ENCODE measurements around the gene CRYGN.

The CRYGN gene

DNA sequence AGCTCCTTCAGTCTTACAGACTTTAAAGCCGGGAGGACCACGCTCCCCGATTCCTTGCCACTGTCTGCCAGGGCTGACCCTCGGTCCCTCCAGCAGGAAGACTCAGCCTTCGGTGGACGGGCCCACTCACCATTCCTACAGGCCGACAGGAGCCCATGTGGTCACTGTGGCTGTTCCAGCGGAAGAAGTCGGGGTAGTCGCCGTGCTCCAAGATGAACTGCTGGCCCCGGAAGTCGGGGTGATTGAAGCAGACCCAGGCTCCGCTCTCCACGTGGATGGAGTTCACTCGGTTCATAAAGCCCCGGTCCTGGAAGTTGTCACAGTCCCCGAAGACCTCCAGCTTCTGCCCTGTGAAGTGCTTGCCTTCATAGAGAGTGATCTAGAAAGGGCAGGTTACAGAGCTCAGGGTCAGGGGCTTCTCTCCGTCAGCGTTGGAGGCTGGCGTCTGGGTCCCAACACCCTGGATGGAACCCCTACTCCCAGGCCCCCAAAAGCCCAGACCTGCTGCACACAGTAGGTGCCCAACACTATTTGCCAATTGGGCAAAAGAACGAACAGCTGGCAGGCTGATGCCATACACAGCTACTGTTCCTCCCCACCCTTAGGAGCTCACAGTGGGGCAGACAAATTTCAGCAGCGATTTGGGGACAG, 1.9 kb downstream of the CRYGN start:
- DNase-seq = no peak

DNA sequence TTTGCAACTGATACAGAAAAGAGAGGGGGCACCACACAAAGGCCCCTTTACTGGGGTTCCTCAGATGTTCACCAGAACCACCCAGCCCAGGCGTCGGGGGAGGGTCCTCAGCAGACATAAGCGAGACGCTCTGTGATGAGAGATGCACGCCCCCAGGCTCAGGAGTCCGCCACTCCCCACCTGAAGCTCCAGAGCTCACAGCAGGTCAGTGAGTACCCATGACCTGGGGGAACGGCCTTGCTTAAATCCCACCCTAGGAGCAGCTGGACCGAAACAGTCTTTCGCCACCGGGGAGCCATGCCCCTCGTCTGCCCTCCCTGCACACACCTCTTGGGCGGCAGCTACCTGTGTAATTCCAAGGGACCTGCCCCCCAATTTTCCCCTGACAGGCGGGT, 2.8 kb downstream of the CRYGN start:
- DNase-seq = no peak

DNA sequence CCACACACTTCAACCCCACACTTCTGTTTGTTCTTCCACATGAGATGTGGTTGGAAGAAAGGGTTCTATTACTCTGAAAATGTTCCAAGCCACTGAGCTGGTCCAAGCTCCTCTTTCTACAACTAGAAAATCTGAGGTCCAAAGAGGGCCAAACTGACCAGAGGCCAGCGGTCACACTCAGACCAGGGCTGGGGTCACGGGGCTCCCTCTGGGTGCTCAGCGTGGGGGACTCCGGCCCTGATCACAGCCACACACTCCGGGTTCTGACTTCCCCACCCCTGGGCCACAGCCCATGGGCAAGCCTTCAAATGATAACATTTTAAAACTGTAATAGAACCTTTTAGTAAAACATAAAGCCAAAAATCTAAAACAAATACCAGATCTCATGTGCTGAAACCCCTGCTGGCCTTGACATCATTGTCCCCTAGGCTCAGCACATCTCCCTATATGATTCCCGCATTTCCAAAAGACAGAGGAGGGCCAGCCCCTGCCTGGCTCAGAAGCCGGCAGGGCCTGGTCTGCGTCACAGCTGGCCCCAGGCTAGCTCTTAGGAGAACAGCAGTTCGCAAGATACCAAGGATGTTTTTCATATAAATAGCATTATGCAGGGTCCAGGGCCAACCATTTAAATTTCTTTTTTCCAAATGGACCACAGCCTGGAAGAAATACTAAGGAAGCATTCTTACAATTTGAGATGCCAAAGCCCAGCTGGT, 3.3 kb downstream of the CRYGN start:
- DNase-seq = no peak

DNA sequence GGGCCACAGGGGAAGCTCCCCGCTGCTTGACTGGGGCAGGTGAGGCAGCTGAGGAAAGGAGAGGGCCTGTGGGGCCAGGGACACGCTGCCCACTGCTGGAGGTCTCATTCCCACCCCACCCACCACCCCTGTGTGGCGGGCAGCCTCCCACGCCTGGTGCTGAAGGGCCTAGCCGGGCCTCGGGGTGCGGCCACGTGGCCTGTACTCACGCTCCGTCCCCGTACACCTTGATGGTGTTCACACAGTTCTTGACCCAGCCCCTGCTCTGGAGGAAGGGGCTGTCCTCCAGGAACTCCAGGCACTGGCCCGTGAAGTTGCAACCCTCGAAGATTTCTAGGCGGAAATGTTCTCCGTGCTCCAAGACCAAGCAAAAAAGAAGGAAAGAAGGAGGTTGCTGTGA, 4.0 kb downstream of the CRYGN start:
- DNase-seq = no peak

DNA sequence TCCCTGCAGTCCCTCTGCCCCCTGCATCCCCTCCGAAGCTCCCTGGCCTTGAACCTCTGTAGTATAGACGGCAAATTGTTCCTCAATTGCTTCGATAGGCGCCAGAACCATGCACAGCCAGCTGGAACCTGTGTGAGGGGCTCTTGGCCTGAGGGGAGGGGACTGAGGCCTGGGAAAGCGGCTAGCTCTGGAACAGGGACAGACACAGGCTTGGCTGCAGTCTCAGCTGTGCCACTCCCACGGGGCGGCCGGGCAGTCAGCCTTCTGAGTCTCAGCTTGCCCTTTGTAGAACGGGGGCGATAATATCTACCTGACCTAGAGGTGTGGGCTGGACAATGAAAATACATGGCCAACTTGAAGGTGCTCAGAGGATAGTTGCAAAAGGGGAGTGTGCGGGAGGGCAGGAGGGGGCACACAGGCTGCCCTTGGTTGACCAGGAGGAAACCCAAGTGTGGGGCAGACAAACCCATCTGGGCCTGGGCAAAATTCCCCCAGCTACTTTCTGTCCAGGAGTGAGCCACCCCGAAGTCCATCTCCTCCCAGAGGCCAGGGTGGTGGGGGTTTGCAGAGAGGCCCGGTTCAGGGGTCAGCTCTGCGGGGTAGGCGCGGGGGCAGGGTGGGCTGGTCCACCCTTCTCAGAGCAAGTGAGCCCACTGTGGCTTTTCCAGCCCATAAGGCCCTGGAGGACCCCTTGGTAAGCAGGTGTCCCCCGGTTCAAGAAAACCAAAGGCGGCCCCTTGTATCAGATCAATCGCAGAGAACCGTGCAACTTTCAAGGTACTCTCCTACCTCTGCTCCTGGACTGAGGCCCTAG, 4.6 kb downstream of the CRYGN start:
- no peak for DNase-seq

DNA sequence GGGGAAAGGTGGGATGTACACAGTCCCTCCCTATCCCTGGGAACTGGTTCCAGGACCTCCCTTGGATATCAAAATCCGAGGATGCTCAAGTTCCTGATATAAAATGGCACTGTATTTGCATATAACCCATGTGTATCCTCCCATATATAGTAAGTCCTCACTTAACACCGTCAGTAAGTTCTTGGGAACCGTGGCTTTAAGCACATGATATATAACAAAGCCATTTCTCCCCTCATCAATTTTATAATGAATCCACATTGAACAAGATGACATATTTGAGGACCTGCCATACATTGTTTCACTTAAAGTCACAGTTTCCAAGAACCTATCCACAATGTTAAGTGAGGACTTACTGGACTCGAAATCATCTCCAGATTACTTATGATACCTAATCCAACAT, 5.4 kb downstream of the CRYGN start:
- DNase-seq = no peak

DNA sequence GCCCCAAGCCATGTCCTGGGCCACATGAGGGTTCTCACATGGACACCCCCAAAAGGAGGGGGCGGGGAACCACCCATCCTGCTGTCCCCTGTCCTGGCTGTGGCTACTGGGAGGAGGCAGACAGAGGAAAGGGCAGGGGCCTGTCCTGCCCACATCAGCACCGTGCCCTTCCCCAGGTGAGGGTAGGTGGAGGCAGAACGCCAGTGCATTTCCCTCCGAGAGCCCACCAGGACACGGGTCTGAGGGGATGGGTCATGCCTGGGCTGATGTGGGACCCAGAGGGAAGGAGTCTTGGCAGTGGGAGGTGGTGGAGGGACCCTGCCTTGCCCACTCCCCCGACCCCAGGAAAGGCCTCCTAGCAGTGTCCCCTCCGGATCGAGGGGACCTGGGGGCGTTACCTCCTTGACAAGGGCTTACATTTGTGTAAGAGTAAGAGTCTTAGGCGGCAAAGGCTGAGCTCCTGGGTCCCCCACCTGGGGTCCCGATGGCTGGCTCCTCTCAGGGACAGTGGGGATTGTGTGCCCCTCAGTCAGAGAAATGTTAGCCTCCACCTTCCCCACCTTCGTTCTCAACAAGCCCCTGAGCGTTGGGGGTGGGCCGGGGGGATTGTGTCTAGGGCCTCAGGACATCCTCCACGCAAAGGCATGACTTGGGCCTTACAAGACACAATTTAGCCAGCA, 6.1 kb downstream of the CRYGN start:
- DNase-seq = no peak

DNA sequence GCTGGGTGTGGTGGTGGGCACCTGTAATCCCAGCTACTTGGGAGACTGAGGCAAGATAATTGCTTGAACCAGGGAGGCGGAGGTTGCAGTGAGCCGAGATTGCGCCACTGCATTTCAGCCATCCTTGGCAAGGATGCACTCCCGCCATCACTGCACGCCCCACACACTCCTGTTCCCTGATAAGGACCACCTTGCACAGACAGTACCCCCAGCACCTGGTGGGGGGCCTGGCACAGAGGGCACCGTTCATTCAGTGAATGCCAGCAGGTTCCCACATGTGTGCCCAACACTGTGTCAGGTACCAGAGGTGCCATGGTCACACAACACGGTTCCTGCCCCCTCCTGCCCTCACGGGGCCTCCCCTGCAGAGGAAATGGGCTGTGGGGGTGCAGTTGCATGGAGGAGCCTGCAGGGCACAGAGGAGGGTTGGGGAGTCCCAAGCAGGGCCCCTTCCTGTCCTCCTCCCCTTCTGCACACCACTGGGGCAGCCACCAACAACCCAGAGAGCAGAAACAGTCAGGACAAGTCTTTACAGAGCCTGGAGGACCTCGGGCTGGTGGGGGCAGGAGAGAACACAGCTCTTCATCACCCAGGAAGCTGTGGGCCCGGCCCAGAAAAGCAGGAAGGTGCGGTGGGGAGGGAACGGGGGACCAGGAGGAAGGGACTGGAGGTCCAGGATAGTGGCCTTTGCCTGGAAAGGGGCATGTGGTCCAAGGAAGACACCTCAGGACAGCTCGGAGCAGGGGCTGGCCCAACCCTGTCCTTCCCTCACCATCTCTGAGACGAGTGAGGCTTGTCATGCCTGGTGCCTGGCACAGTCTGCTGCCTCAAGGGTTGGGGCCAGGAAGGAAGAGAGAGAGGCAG, 7.1 kb downstream of the CRYGN start:
- no peak for DNase-seq

DNA sequence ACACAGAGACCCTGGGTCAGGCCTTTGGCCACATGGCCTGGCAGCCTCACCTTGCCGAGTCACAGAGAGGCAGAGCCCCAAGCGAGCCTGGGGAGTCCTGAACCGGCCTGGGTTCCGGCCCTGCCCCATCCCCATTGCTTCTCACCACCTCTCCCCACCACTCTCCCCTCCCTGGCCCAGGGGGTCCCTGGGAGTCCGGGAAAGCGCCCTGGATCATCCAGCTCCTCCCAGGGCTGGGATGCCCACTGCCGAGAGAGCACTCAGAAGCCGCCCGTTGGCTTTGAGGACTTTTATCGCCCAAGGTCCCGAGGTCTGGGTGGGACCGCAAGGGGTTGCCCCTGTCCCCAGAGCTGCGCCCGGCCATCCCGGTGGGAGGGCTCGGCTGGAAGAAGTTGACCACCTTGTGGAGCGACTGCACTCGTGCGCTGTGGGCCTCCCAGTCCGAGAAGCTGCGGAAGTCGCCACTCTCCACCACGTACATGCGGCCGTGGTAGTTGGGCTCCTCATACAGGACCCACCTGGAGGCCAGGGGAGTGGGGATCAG, 8.1 kb downstream of the CRYGN start:
- DNase-seq = no peak

DNA sequence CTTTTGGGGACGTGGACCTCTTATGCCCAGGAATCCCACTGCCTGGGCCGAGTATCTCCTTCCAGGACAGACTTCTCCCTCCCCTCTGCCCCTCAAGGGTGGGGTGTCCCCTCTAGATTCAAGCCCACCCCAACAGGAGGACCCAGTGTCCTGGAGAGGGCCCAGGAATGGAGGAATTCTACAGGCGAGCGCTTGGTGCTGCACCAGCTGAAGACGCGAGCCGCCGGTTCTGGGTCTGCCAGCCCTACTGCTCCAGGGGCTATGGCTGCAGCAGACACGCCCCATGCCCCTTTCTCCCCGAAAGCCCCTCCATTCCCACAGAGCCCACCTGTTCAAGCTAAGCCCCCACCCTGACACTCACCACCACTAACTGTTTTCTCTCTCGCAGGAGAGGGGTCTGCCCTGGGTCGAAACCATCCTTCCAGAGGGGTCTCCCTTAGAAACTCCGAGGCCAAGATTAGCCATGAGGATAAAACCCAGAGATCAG, 8.6 kb downstream of the CRYGN start:
- no peak for DNase-seq

DNA sequence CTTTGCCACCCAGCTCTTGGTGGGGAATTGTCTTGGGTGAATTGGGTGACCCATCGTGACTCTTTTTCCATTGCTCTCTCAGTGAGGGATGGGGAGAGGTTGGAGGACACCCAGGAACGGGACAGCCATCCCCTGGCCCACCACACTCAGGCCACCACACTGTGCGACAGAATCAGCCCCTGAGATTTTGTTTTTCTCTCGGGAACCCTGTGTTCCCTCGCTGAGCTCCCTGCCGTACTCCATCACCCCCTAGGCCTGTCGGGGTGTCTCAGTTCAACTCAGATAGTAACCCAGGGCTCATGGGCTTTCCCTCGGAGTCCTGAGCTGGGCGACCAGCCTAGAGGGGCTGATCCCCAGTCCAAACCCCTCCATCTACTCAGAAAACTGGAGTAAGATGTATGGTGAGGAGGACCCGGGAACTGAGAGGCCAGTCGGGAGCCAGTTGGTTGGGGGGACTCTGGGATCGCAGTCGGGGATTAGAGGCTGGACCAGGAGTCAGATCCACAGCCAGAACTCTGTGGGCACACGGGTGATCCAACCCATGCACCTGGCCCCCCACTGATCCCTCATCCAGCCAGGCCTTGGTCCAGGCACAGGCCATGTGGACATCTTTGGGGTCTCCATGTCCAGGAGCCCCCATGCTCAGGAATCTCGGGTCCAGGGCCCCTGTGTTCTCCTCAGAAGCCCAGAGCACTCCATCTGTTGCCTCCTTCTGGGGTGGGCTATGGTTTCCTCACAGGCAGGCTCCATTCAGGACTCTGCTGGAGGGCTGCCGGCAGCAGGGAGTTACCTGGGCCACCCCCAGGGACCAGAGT, 9.3 kb downstream of the CRYGN start:
- DNase-seq = no peak

DNA sequence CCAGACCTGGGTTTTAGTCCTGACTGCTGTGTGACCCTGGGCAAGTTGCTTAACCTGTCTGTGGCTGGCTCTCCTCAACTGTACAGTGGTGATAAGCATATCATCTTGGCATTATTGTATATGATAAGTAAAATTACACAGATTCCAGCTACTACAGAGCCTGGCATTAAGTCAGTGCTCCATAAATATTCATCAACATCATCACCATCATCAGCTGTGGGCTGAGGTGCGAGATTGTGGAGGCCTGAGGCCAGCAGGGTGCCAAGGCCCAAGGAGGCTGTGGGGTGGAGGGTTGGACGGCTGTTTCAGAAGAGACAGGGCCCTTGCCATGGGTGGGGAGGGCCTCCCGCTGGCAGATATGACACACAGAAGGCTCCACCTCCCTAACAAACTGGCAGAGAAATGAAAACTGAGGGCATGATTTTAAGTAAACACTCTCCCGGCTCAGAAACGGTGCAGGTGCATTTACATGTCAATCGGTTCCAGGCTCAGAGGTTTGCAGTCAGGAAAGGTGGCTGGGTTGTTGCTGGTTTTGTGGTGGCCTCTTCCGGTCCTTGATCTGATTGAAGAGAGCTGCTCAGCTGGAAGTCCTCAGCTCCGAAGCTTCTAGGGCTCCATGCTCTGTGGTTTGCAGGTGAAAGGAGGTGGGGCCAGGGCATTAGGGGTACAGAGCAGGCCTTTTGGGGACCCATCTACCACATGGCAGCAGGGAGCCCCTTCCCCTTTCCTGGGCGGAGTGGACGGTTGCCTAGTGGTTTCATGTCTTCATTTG, 10.2 kb downstream of the CRYGN start:
- no peak for DNase-seq

DNA sequence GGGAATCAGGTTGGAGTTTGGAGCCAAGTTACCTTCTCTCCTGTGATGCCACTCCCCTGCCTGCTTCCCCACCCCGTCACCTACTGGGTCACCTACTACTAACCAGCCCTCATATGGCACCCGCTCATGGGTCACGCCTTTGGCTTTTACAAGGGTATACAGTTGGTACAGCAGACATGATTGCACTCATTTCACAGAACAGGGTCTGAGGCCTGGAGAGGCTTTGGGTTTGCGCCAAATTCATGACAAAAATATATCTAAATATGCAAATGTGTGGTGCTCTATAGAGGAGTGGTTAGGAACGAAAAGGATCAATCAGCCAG, 10.7 kb downstream of the CRYGN start:
- no peak for DNase-seq

DNA sequence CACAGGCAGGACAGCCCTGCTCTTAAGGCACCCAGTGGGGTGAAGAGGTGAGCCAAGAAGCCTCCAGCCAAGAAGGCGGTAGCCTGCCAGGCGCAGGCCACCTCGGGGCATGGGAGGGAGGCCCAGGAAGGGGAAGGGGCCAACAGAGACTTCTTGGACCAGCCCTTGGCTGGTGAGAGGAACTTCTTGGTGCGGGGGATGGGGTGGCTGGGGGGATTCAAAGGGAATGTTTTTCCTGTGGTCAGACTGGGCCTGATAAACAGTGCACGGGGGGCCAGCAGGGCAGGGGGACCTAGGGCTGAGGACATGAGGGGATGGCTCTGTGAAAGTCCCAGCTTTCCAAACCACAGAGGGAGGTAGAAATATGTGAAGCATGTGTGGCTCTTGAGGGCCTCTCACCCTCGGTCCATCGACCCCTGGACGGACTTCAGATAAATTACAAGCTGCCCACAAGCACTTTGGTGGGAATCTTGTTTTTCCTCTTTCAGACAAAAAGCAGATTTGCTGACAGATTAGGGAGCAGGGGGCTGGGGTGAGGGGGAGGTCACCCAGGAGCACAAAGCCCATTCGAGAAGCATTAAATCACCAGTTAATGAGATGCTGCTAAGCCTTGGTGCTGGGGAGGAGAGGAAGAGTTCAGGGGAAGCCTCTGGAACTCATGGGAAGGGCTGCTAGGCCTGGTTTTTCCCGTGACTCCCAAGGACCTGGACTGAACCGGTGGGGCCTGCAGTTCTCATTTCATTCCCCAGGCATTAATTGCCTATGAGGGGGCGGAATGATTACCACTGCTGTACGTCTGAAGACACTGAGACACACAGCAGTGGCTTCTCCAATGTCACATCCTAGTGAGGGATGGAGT, 11.3 kb downstream of the CRYGN start:
- DNase-seq = no peak

DNA sequence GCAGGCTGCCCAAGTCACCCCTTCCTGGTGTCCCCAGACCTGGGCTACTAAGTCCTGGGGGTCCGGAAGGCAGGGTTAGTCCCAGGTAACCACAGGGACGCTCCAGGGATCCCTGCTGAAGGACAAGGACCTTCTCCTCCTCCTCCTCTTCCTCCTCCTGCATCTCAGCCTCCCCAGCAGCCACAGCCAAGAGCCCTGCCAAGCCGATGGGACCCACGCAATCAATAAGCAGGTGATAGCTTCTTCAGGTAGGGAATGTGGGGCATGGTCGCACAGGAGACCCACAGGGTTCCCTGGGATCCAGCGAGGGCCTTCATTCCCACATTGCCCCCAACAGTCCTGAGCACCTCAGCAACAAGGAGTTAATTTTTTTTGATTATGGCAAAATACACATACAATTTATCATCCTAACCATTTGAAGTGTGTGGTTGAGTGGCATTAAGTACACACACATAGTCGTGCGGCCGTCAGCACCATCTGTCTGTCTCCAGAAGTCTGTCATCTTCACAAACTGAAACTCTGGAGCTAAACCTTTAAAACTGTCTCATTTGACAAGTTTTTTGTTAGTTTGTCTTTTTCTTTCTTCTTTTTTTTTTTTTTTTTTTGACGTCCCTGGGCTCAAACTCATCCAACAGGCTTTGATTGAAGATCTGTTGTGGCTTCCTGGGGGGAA, 12.1 kb downstream of the CRYGN start:
- no peak for DNase-seq

DNA sequence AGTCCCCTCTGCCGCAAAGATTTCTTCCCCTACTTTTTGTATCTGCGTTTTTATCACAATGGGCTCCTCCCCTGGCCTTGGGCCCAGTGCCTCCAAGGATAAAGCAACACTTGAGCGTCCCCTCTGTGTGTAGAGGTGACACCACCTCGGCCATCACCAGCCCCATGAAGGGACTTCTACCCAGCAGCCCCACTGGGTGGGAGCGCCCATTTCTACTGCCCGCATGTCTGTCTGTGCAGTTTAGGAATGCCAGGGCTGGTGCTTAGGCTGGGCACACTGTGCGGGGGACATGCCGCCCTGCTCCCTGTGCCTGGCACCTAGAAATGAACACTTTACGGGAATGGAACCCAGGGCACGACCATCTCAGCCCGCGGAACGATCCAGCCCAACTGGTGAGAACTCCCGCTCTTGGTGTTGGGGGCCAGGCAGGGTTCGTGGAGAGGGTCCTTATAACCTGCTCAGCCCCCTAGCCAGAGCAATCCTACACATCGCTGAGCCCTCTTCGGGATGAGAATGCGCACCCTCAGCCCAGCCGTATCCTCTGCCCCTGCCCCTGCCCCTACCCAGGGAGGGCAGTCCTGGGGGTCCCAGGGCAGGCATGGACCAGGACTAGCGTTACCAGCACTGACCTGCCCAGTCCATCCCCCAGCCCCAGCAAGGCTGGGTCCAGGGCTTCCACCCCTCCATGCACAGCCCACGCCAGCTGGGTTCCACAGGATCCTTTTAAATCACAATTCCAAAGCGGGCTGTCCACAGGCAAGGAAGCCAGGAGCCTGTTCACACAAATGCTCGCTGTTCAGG, 12.8 kb downstream of the CRYGN start:
- no peak for DNase-seq

DNA sequence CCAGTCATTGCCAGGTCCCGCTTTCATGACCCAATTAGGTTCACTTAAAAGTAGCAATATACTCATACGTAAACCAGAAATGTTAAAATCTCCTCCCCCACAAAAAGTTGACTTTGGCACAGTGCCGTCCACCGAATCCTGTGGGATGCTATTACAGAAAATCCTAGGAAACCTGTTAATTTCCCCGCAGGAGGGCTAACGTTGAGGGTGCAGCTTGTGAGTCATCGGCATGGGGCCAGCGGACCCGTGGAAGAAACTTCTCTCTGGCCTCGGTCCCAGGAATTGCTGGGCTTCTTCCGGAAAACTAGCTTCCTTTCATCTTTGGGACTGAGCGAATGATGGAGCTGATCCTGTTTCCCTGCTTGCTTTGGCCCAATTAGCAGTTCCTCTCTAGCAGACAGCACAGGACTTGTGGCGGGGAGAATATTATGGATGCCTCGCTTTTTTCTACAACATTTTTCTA, 13.5 kb downstream of the CRYGN start:
- DNase-seq = peak; percentile 46

Measured in GOT3 (cell line).